ENCODE results near the gene ELL. TPM values are rescaled to one million over a fixed set of nuclear protein-coding genes. Genes with fewer than 3 reads are reported as not detected.

The ELL gene
- total RNA-seq, 2 experiments from 2014 or later: 46.2 to 46.8 TPM

DNA sequence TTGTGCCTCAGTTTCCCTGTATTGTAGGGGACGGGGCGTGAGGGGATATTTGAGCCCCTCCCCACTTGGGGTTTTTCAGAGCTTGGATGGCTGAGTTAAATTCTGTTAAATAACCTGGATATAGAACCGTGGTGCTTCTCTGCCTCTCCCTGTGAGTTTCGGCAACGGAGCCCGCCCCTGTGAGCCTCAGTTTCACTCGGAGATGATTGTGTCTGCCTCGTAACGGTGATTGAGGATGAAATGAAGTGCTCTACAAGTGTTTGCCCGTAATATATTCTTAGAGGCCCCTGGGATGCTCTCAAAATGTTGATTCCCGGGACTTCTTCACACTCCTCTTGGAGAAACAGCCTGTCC, 36.3 kb upstream of the ELL start:
- Mint-ChIP-seq H3K4me3 (peak overlapping the region; percentile 94), H3K27me3 (no peaks in the 10 kb centered on the region), H3K27ac (peak overlapping the region; percentile 98), H3K9me3 (no peaks in the 10 kb centered on the region), H3K36me3 (ENCODE audit: low read depth) (peaks cover 32% of the 10 kb centered on the region), H3K4me1 (ENCODE audit: low read depth) (peaks cover 26% of the 10 kb centered on the region)
- ATAC-seq (ENCODE audit: poor library complexity): no peak
- Histone ChIP-seq H3K4me1 (ENCODE audit: insufficient read depth, low read length) (peaks cover 30% of the 10 kb centered on the region), H3K9me3 (ENCODE audit: control insufficient read depth in 1 of 2, insufficient read depth in 1 of 2, low read length in 2 of 2) (no peaks in the 10 kb centered on the region), H3K27me3 (ENCODE audit: control insufficient read depth in 1 of 2, insufficient read depth in 2 of 2, low read length in 2 of 2) (no peaks in the 10 kb centered on the region), H3K36me3 (ENCODE audit: insufficient read depth, low read length) (peaks cover 15% of the 10 kb centered on the region), H3K4me3 (ENCODE audit: low read length) (peak overlapping the region; percentile 99), H3K27ac (ENCODE audit: low read depth in 1 of 2, low read length in 2 of 2) (peak overlapping the region; percentile 94 to 97)
- intact Hi-C loops (cut with DNase I, micrococcal nuclease): loop anchor here in 1 of 2 experiments (2.0 kb wide), 1 partner anchor 37 kb away; no protein-coding TSS in a partner anchor
- CTCF ChIA-PET: interaction anchor here (1.0 to 3.0 kb wide), 5 partner anchors 14 to 107 kb away, joined by 3 to 12 read pairs (median 4); partner anchors contain the start of genes ELL and REX1BD
- POLR2A ChIA-PET: interaction anchor here (0.9 to 4.3 kb wide), 16 partner anchors 9 to 361 kb away, joined by 3 to 87 read pairs (median 6); partner anchors contain the start of genes COPE, DDX49, ELL and FKBP8
- TF ChIP-seq, protein P1, sequence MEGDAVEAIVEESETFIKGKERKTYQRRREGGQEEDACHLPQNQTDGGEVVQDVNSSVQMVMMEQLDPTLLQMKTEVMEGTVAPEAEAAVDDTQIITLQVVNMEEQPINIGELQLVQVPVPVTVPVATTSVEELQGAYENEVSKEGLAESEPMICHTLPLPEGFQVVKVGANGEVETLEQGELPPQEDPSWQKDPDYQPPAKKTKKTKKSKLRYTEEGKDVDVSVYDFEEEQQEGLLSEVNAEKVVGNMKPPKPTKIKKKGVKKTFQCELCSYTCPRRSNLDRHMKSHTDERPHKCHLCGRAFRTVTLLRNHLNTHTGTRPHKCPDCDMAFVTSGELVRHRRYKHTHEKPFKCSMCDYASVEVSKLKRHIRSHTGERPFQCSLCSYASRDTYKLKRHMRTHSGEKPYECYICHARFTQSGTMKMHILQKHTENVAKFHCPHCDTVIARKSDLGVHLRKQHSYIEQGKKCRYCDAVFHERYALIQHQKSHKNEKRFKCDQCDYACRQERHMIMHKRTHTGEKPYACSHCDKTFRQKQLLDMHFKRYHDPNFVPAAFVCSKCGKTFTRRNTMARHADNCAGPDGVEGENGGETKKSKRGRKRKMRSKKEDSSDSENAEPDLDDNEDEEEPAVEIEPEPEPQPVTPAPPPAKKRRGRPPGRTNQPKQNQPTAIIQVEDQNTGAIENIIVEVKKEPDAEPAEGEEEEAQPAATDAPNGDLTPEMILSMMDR (IDR thresholded peaks at IDR 0.05): no peak
- DNase-seq: peak in 2 of 14 experiments; percentile 22 to 37

DNA sequence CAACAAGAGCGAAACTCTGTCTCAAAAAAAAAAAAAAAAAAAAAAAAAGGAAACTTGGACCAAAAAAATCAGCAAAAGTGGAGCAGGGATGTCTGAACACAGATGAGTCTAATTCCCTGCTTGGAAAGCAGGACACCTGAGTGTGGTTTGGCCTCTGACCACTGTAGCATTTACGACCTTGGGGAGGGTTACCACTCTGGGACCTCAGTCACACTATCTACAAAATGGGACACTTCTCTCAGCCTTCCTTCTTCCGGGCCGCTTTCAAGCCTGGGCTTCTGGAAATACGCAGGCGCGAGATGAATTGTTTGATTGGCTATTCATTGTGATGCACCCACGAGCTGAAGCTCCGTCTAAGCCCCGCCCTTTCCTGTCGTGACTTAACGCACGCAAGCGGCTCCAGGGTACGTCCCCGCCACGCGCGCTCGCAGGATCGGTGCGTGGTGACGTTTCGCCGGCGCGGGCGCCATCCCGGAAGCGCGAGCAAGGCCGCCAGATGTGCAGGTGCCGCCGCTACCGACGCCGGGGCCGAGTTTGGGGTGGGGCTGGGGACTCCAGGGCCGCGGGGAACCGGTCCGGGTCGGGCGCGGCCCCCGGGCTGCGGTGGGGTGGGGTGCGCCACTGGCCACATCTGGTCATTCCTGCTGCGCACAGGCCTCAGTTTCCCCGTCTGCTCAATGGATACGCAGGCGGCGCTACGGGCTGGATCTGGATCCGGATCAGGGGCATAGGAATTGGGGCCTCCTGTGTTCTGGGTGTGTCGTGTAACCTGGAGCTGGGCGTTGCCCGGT, 35.7 kb upstream of the ELL start, which contains the start of gene KXD1:
KXD1 (plus strand) TSS at position 460 of the 791 bp plus-strand sequence. CDS start 4,187 bp downstream, outside the sequence.
- H3K36me3 ChIP-seq (ENCODE audit: insufficient read depth, low read length): peaks cover 9% of the 10 kb centered on the region
- peak within 1 kb of the TSS; percentile 94 to 97 for H3K27ac ChIP-seq (ENCODE audit: low read depth in 1 of 2, low read length in 2 of 2)
- CTCF ChIA-PET: interaction anchor here (1.0 to 3.0 kb wide), 5 partner anchors 13 to 106 kb away, joined by 3 to 12 read pairs (median 4); partner anchors contain the start of genes ELL and REX1BD
- Mint-ChIP-seq H3K36me3 (ENCODE audit: low read depth) (peaks cover 26% of the 10 kb centered on the region), H3K4me1 (ENCODE audit: low read depth) (peaks cover 26% of the 10 kb centered on the region), H3K4me3 (peak within 1 kb of the TSS; percentile 94), H3K9me3 (no peaks in the 10 kb centered on the region), H3K27me3 (no peaks in the 10 kb centered on the region), H3K27ac (peak within 1 kb of the TSS; percentile 98)
- intact Hi-C loops (cut with DNase I, micrococcal nuclease): loop anchor here (1.0 to 2.0 kb wide), 5 partner anchors 13 to 635 kb away; partner anchors contain the start of genes UBA52 (in 2 of the 2), BORCS8 (in 1 of the 2), ELL (in 1 of the 2) and RFXANK (in 1 of the 2)
- DNase-seq (peak; percentile 93 to 100 (median 97)), ATAC-seq (ENCODE audit: poor library complexity) (peak; percentile 99)
- H3K4me1 ChIP-seq (ENCODE audit: insufficient read depth, low read length): peaks cover 30% of the 10 kb centered on the region
- TF ChIP-seq, protein P1 (IDR thresholded peaks at IDR 0.05): no peak
- H3K27me3 ChIP-seq (ENCODE audit: control insufficient read depth in 1 of 2, insufficient read depth in 2 of 2, low read length in 2 of 2): no peaks in the 10 kb centered on the region
- no peaks in the 10 kb centered on the region for H3K9me3 ChIP-seq (ENCODE audit: control insufficient read depth in 1 of 2, insufficient read depth in 1 of 2, low read length in 2 of 2)
- peak within 1 kb of the TSS; percentile 99 for H3K4me3 ChIP-seq (ENCODE audit: low read length)
- POLR2A ChIA-PET: interaction anchor here (0.9 to 4.3 kb wide), 18 partner anchors 10 to 363 kb away, joined by 3 to 87 read pairs (median 6); partner anchors contain the start of genes COPE, DDX49, ELL and FKBP8

DNA sequence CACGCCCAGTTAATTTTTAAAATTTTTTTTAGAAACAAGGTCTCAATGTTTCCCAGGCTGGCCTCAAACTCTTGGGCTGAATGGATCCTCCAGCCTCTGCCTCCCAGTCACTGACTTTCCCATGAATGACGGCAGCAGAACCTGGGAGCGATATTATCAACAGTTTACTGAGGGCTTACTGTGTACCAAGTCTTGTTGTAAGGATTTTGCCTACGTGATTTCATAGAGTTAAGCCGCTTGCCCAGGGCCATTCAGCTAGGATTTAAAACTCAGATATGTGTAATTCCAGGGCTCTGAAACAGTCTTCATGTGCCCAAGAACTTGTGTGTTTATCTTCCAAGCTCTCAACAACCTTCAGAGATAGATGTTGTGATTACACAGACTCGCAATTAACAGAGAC, 29.8 kb upstream of the ELL start:
- no peaks in the 10 kb centered on the region for H3K4me1 Mint-ChIP-seq (ENCODE audit: low read depth)
- TF ChIP-seq, protein P1 (IDR thresholded peaks at IDR 0.05): no peak
- H3K27me3 Mint-ChIP-seq: no peaks in the 10 kb centered on the region
- H3K4me1 ChIP-seq (ENCODE audit: insufficient read depth, low read length): peaks cover under 1% of the 10 kb centered on the region
- POLR2A ChIA-PET: interaction anchor here (0.7 kb wide), 1 partner anchor 368 kb away, joined by 3 read pairs; the partner anchor contains the start of genes COPE and DDX49
- no peak overlapping the region for H3K4me3 ChIP-seq (ENCODE audit: low read length)
- intact Hi-C loops (cut with DNase I, micrococcal nuclease): no loop called here
- no peak overlapping the region for H3K27ac Mint-ChIP-seq
- DNase-seq (no peak), ATAC-seq (ENCODE audit: poor library complexity) (no peak)
- H3K36me3 Mint-ChIP-seq (ENCODE audit: low read depth): no peaks in the 10 kb centered on the region
- CTCF ChIA-PET: interaction anchor here (1.2 to 1.5 kb wide), 2 partner anchors 8 to 65 kb away, joined by 3 read pairs; partner anchors contain the start of gene FKBP8
- no peaks in the 10 kb centered on the region for H3K9me3 ChIP-seq (ENCODE audit: control insufficient read depth in 1 of 2, insufficient read depth in 1 of 2, low read length in 2 of 2)
- no peak overlapping the region for H3K27ac ChIP-seq (ENCODE audit: low read depth in 1 of 2, low read length in 2 of 2)
- H3K4me3 Mint-ChIP-seq: no peak overlapping the region
- H3K36me3 ChIP-seq (ENCODE audit: insufficient read depth, low read length): no peaks in the 10 kb centered on the region
- no peaks in the 10 kb centered on the region for H3K9me3 Mint-ChIP-seq
- H3K27me3 ChIP-seq (ENCODE audit: control insufficient read depth in 1 of 2, insufficient read depth in 2 of 2, low read length in 2 of 2): no peaks in the 10 kb centered on the region

Measured in CD4-positive, alpha-beta T cell (primary cell).